ENCODE data around the gene RCSD1.

The RCSD1 gene

DNA sequence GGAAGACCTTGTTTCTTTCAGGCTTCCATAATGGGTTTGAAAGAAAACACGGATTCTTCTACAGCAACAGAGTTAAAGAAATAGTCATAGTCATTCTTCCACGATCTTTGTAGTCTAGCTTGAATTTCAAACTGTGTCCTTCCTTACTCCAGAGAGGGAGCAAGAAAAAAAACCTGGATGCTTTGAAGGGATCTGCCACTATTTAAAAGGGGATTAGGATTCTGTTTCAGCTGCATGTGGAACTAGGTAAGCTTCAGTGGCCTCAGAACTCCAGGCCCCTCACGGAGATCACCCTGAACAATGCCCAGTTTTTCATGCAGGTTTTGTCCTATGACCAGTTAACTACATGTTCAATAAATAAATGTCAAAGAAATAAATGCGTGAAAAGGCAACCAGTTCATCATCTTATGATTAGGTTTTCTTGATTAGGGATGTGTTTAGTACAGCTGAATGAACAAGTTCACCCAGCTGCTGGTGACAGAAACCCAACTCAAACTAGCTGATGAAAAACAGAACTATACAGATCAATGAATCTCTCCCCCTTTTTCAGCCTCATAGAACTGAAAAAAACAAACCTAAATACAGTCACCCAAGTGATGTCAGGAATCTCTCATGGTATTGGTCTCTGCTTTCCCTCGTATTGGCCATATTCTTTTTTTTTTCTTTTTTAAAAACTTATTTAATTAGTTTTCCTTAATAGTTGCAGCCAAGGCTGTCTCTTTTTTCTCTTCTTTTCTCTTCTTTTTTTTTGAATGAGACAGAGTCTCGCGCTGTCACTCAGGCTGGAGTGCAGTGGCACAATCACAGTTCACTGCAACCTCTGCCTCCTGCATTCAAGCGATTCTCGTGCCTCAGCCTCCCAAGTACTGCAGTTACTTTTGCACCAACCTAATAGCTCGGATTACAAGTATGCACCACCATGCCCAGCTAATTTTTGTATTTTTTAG lies 77.2 kb downstream of the RCSD1 start:
- 75 to 77% methylated on average over 6 to 8 of the region's 10 CpGs for WGBS, 2 experiments (ENCODE audit: insufficient coverage in 2 of 2)
- Histone ChIP-seq H3K36me3 (ENCODE audit: control insufficient read depth, insufficient read depth, low read length) (peaks cover 3% of the 10 kb centered on the region), H3K27ac (ENCODE audit: low read depth, low read length, severe bottlenecking) (no peak overlapping the region), H3K9me3 (ENCODE audit: control insufficient read depth, low read length) (no peaks in the 10 kb centered on the region), H3K4me3 (ENCODE audit: extremely low read depth, insufficient read depth, low read length, poor library complexity, severe bottlenecking) (no peak overlapping the region), H3K4me1 (ENCODE audit: control insufficient read depth, insufficient read depth, low read length, poor library complexity, severe bottlenecking) (peaks cover 22% of the 10 kb centered on the region)

DNA sequence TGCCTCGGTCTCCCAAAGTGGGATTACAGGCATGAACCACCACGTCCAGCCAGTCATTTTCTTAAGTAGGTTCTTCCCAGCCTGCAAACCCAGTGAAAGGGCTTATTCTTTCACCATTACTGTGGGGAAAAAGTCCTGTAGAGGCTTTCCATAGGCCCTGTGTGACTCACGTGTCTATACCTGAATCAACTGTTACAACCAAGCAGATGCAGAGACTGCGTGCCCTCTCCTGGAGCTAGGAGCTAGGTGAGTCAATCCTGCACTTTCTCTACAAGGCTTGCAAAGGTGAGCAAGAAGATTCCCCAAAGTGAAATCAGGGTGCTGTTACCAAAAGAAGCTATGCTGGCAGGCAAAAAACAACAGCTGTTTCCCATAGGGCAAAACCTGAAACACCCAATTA lies 77.9 kb downstream of the RCSD1 start:
- H3K9me3 ChIP-seq (ENCODE audit: control insufficient read depth, low read length): no peaks in the 10 kb centered on the region
- H3K36me3 ChIP-seq (ENCODE audit: control insufficient read depth, insufficient read depth, low read length): peaks cover 3% of the 10 kb centered on the region
- H3K4me3 ChIP-seq (ENCODE audit: extremely low read depth, insufficient read depth, low read length, poor library complexity, severe bottlenecking): no peak overlapping the region
- 89 to 90% methylated on average over 3 to 4 of the region's 4 CpGs for WGBS, 2 experiments (ENCODE audit: insufficient coverage in 2 of 2)
- H3K27ac ChIP-seq (ENCODE audit: low read depth, low read length, severe bottlenecking): no peak overlapping the region
- H3K4me1 ChIP-seq (ENCODE audit: control insufficient read depth, insufficient read depth, low read length, poor library complexity, severe bottlenecking): peaks cover 22% of the 10 kb centered on the region

DNA sequence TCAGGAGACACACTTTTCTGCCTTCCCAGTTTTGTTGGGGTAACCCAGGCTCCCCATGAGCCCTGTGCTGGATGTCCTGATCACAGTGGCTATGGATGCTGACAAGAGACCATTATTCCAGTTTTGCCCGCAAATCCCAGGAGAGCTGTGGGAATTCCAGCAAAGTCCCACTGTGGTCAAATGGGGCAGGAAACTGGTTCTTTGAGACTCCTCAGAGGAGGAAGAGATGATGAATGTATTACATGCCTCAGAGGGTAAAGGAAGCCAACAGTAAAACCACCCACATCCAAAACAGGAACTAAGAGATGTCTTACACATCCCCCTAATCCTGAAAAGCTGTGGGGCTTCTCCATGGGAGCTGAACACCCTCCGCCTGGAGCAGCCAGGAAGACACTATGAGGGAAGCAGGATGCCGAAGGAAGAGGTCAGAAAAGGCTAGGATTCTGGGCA lies 78.9 kb downstream of the RCSD1 start:
- H3K27ac ChIP-seq (ENCODE audit: low read depth, low read length, severe bottlenecking): no peak overlapping the region
- H3K9me3 ChIP-seq (ENCODE audit: control insufficient read depth, low read length): no peaks in the 10 kb centered on the region
- H3K4me1 ChIP-seq (ENCODE audit: control insufficient read depth, insufficient read depth, low read length, poor library complexity, severe bottlenecking): peaks cover 22% of the 10 kb centered on the region
- H3K4me3 ChIP-seq (ENCODE audit: extremely low read depth, insufficient read depth, low read length, poor library complexity, severe bottlenecking): no peak overlapping the region
- 73 to 83% methylated on average over 2 to 3 of the region's 3 CpGs for WGBS, 2 experiments (ENCODE audit: insufficient coverage in 2 of 2)
- no peaks in the 10 kb centered on the region for H3K36me3 ChIP-seq (ENCODE audit: control insufficient read depth, insufficient read depth, low read length)

DNA sequence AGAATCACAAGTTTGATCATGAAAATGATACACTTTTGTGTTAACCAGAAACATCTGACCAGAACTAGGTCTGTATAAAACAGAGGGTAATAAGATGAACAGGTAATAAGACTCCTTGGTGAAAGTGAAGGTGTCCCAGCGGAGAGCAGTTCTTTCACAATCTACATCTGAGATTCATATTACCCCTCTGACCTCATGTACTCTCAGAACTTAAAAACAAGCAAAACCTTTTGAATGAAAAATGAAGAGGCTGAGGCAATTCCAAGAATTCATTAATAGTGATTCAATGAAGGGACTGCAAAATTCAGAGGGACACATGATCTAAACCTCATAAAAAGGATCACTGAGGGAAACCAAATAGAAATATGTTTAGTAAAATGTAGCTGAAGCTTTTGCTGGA lies 80.8 kb downstream of the RCSD1 start:
- no peaks in the 10 kb centered on the region for H3K36me3 ChIP-seq (ENCODE audit: control insufficient read depth, insufficient read depth, low read length)
- WGBS, 2 experiments (ENCODE audit: insufficient coverage in 2 of 2): no CpG with 5 or more reads among the region's 1 CpG

DNA sequence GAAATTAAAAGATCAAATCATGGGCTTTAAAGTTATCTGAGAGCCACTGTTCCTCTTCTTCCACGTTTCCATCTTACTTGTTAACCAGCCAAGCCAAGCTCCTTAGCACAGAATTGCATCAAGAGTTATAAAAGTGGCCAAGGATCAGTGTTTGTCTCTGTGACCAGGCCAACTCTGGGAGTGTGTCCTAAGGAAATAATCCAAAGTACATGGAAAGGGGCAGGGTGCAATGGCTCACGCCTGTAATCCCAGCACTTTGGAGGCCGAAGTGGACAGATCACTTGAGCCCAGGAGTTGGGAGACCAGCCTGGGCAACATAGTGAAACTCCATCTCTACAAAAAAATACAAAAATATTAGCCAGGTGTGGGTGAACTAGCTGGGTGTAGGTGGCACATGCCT lies 81.8 kb downstream of the RCSD1 start:
- no peak overlapping the region for H3K4me3 ChIP-seq (ENCODE audit: extremely low read depth, insufficient read depth, low read length, poor library complexity, severe bottlenecking)
- no peak overlapping the region for H3K27ac ChIP-seq (ENCODE audit: low read depth, low read length, severe bottlenecking)
- no peaks in the 10 kb centered on the region for H3K9me3 ChIP-seq (ENCODE audit: control insufficient read depth, low read length)
- H3K4me1 ChIP-seq (ENCODE audit: control insufficient read depth, insufficient read depth, low read length, poor library complexity, severe bottlenecking): peaks cover 4% of the 10 kb centered on the region
- no peaks in the 10 kb centered on the region for H3K36me3 ChIP-seq (ENCODE audit: control insufficient read depth, insufficient read depth, low read length)
- 88 to 100% methylated on average over 1 to 2 of the region's 3 CpGs for WGBS, 2 experiments (ENCODE audit: insufficient coverage in 2 of 2)

More for the DNA sequence above, 80.8 kb downstream of the RCSD1 start:
- no peak overlapping the region for H3K27ac ChIP-seq (ENCODE audit: low read depth, low read length, severe bottlenecking)
- H3K4me1 ChIP-seq (ENCODE audit: control insufficient read depth, insufficient read depth, low read length, poor library complexity, severe bottlenecking): peaks cover 10% of the 10 kb centered on the region
- H3K4me3 ChIP-seq (ENCODE audit: extremely low read depth, insufficient read depth, low read length, poor library complexity, severe bottlenecking): no peak overlapping the region
- no peaks in the 10 kb centered on the region for H3K9me3 ChIP-seq (ENCODE audit: control insufficient read depth, low read length)

DNA sequence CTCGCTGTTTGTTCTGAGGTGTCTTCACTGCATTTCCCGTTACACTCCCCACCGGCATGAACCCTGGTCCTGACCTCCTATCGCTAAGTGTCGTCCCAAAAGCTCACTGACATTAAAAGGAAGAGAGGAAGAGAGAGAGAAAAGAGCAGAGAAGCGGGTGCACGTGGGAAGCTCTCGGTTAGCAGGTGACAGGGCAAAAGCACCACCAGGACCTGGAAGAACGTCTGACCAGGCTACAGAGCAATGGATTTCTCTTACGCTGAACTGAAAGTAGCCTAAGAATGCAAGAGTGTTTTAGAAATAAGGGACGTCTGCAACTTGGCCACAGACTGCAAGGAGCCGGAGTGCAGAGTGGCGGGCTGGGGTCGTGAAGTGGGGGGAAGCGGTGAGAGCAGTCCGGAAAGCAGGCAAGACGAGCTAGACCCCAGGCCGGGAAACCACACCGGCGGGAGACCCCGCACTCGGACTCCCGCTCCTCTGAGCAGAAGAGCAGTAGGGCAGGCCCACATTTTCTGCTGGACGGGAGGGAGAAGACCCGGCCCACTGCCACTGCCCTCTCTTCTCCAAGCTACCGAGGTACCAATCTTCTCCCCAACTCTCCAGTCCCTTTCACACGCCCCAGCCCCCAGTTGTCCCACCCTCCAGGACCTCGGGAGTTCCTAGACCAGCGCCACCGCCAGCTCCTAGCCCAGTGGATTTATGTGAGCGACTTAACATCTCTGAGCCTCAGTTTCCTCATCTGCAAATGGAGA lies 83.5 kb downstream of the RCSD1 start:
- Histone ChIP-seq H3K4me3 (ENCODE audit: extremely low read depth, insufficient read depth, low read length, poor library complexity, severe bottlenecking) (peak overlapping the region; percentile 71), H3K27ac (ENCODE audit: low read depth, low read length, severe bottlenecking) (no peak overlapping the region), H3K36me3 (ENCODE audit: control insufficient read depth, insufficient read depth, low read length) (no peaks in the 10 kb centered on the region), H3K4me1 (ENCODE audit: control insufficient read depth, insufficient read depth, low read length, poor library complexity, severe bottlenecking) (peaks cover 18% of the 10 kb centered on the region), H3K9me3 (ENCODE audit: control insufficient read depth, low read length) (no peaks in the 10 kb centered on the region)
- WGBS, 2 experiments (ENCODE audit: insufficient coverage in 2 of 2): 5 to 7% methylated on average over 25 to 28 of the region's 31 CpGs

DNA sequence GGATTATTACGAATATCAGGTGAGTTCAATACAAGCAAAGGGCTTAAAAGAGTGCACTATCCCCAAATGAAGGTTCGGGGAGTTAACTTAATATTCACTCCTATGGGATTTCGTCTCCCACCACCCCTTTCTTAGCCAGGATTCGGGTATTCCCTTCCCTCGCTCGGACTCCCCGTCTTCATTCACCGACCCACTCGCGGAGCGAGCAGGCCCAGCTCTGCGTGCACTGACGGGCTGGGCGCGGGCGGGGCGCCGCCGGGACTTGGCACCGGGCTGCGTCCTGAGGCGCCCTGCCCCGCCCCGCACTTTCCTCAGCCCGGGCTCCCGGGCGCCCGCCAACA lies 84.0 kb downstream of the RCSD1 start:
- Histone ChIP-seq H3K27ac (ENCODE audit: low read depth, low read length, severe bottlenecking) (no peak overlapping the region), H3K9me3 (ENCODE audit: control insufficient read depth, low read length) (no peaks in the 10 kb centered on the region), H3K4me1 (ENCODE audit: control insufficient read depth, insufficient read depth, low read length, poor library complexity, severe bottlenecking) (peaks cover 23% of the 10 kb centered on the region), H3K36me3 (ENCODE audit: control insufficient read depth, insufficient read depth, low read length) (no peaks in the 10 kb centered on the region), H3K4me3 (ENCODE audit: extremely low read depth, insufficient read depth, low read length, poor library complexity, severe bottlenecking) (peak overlapping the region; percentile 71)
- WGBS, 2 experiments (ENCODE audit: insufficient coverage in 2 of 2): 0 to 4% methylated on average over 18 to 22 of the region's 28 CpGs

DNA sequence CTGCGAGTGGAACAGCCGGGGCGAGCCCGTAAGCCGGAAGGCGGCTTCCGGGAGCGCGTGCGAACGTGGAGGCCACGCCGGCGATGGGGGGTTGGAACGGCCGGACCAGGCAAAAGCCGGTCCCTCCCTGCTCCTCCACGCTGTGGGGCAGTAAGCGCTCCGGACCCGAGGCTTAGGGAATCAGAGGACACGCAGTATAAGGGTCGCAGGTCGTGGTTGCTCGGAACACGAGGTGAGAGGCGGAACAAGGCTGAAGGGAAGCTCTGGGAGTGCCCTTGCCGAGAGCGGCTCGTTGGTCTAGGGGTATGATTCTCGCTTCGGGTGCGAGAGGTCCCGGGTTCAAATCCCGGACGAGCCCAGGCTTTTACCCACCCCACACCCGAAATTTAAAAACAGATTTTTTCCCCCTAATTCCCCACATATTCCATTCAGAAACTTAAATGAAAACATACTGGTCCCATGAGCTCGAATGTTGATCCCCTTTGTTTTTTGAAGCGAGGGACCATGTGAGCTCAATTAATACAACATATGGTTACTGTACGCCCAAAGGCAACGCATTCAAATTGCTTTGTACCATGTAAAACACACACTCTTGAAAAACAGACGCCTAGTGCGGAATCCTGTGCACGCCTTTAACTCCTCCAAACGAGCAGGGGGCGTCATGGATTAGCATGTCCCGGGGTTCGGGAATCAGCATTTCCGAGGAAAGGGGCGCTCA lies 84.6 kb downstream of the RCSD1 start:
- H3K9me3 ChIP-seq (ENCODE audit: control insufficient read depth, low read length): no peaks in the 10 kb centered on the region
- peak overlapping the region; percentile 71 for H3K4me3 ChIP-seq (ENCODE audit: extremely low read depth, insufficient read depth, low read length, poor library complexity, severe bottlenecking)
- peaks cover 28% of the 10 kb centered on the region for H3K4me1 ChIP-seq (ENCODE audit: control insufficient read depth, insufficient read depth, low read length, poor library complexity, severe bottlenecking)
- no peaks in the 10 kb centered on the region for H3K36me3 ChIP-seq (ENCODE audit: control insufficient read depth, insufficient read depth, low read length)
- WGBS, 2 experiments (ENCODE audit: insufficient coverage in 2 of 2): 1 to 2% methylated on average over 43 to 44 of the region's 50 CpGs
- H3K27ac ChIP-seq (ENCODE audit: low read depth, low read length, severe bottlenecking): peak overlapping the region; percentile 84

DNA sequence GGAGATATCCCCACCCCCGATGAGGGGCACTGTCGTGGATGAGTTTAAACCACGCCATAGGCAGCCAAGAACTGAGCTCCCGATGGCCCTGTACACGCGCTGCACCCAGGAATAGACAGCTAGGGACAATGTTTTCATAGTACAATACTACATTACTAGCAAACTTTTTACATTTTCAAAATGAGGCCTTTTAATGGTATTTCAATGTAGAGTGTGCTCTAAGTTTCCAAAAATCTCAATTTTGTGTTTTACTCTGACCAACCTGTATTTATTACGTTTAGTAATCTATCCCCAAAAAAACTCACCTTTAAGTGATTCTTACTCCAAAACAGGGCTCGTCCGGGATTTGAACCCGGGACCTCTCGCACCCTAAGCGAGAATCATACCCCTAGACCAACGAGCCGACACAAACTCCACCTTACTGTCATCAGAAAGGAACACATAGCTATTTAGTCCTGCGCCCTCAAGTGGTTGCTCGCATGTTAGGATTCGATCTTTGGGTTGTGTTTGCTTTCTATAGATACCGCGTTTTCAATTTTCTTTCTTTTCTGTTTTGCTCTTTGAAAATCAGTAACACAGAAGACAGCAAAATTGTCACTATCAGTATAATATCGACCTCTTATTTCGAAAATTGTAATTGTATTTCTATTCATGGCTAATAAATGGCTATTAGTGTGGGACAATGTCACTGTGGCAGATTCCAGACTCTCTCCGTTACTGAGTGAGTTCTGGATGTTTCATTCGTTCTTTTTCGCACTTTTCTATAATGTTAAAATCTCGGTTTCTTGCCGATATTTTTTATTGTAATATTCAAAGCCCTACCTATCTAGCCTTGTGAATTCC lies 85.3 kb downstream of the RCSD1 start:
- peak overlapping the region; percentile 84 for H3K27ac ChIP-seq (ENCODE audit: low read depth, low read length, severe bottlenecking)
- peak overlapping the region; percentile 71 for H3K4me3 ChIP-seq (ENCODE audit: extremely low read depth, insufficient read depth, low read length, poor library complexity, severe bottlenecking)
- H3K36me3 ChIP-seq (ENCODE audit: control insufficient read depth, insufficient read depth, low read length): no peaks in the 10 kb centered on the region
- WGBS, 2 experiments (ENCODE audit: insufficient coverage in 2 of 2): 0 to 3% methylated on average over 8 to 9 of the region's 26 CpGs
- H3K9me3 ChIP-seq (ENCODE audit: control insufficient read depth, low read length): no peaks in the 10 kb centered on the region
- peaks cover 35% of the 10 kb centered on the region for H3K4me1 ChIP-seq (ENCODE audit: control insufficient read depth, insufficient read depth, low read length, poor library complexity, severe bottlenecking)

DNA sequence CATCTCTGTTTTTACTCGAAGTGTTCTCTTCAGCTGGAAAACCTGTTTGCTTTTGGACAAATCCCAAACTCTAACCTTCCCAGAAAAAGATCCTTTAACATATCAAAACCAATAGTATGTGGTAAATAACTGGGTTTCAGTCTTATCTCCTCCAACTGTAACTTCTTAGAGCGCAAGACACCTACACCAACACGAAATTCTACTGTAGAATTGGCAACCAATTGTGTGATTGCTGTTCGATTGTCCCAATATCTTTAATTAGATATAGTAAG lies 85.9 kb downstream of the RCSD1 start:
- H3K27ac ChIP-seq (ENCODE audit: low read depth, low read length, severe bottlenecking): peak overlapping the region; percentile 23
- H3K4me1 ChIP-seq (ENCODE audit: control insufficient read depth, insufficient read depth, low read length, poor library complexity, severe bottlenecking): peaks cover 41% of the 10 kb centered on the region
- peak overlapping the region; percentile 71 for H3K4me3 ChIP-seq (ENCODE audit: extremely low read depth, insufficient read depth, low read length, poor library complexity, severe bottlenecking)
- no peaks in the 10 kb centered on the region for H3K9me3 ChIP-seq (ENCODE audit: control insufficient read depth, low read length)
- WGBS, 2 experiments (ENCODE audit: insufficient coverage in 2 of 2): no CpG with 5 or more reads among the region's 4 CpGs
- no peaks in the 10 kb centered on the region for H3K36me3 ChIP-seq (ENCODE audit: control insufficient read depth, insufficient read depth, low read length)
